GM04504 (cell line): ENCODE data around the gene FAM227B.
A peak's percentile ranks its signal among the peaks of the same experiment; 100 is the strongest.
"Not testable (repeated sequence)": the region's sequence is repeated elsewhere in the genome, so short reads cannot be mapped to it uniquely, and the experiment has no call there.

Source experiments
- DNase-seq: peaks from one replicate; pipeline ENCODE4 v3.0.0-alpha.2; 2012; ENCODE audit warnings: low read depth

FAM227B gene

GRCh38 chr15:49372366-49372765 is 248.3 kb downstream of the FAM227B start:
- DNase-seq = no peak

GRCh38 chr15:49370782-49371181 is 249.8 kb downstream of the FAM227B start:
- no peak for DNase-seq

DNA sequence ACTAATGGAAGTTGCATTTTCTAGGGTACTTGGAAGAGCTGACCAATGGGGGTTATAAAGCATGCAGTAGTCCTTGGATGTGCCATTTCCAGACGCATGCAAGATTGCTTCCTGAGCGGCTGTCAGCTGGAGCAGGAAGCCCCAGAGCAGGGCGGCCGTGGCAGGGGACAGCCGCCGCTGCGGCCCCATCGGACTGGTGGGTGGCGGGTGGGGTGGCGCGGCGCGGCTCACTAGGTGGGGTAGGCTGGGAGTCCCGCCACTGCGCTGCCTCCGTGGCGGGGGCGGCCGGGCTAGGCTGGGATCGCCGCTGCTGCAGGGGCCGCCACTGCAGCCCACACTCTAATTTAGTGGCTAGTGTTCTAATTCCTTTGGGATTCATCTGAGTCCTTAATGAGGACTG is 254.1 kb downstream of the FAM227B start:
- DNase-seq = no peak

DNA sequence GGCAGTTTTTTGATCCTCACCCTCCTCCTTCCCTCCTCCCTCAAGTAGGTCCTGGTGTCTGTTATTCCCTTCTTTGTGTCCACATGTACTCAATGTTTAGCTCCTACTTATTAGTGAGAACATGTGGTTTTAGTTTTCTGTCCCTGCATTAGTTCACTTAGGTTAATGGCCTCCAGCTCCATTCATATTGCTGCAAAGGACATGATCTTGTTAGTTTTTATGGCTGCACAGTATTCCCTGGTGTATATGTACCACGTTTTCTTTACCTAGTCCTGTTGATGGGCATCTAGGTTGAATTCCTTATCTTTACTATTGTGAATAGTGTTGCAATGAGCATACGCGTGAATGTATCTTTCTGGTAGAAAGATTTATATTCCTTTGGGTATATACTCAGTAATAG is 259.2 kb downstream of the FAM227B start:
- DNase-seq = no peak

GRCh38 chr15:49354439-49354838 is 266.2 kb downstream of the FAM227B start:
- DNase-seq = not testable (repeated sequence)

DNA sequence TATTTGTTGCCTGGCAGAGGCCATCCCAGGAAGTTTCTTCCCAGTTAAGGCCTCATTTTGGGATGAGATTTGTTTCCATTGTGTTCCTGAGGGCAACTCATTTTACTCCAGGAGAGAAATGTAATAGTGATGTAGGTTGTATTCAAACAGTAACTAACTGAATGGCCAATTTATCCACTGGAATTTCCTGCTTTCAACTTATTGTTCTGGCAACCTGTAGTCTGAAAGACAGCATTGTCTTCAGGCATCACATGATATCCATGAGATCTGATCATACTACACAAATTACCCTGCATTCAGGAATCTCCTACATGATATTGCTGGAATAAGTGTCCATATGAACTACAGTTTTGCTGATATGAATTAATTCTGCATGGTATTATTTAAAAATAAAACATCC is 277.1 kb downstream of the FAM227B start:
- DNase-seq = no peak

DNA sequence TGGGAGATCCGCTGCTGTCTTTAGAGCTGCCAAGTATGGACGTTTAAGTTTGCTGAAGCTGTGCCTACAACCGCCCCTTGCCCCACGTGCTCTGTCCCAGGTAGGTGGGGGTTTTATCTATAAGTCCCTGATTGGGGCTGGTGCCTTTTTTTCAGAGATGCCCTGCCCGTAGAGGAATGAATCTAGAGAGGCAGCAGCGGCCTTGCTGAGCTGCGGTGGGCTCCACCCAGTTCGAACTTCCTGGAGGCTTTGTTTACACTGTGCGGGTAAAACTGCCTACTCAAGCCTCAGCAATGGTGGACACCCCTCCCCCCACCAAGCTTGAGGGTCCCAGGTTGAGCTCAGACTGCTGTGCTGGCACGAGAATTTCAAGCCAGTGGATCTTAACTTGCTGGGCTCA is 281.0 kb downstream of the FAM227B start:
- DNase-seq = no peak

DNA sequence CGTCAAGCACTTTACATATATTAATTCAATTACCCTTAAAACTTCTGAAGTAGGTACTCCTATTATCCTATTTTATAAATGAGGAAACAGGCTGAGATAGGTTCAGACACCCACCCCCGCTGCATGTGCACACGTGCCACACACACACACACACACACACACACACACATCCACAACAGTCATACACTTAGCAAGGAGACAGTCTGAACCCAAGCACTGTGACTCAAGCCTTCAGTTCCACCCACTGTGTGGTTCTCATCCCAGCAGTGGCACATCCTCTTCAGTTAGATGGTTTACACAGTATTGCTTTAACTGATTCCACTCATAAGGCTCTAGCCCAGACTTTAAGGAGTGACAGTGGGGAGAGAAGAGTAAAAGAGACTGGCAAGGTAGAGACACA is 288.7 kb downstream of the FAM227B start:
- no peak for DNase-seq

DNA sequence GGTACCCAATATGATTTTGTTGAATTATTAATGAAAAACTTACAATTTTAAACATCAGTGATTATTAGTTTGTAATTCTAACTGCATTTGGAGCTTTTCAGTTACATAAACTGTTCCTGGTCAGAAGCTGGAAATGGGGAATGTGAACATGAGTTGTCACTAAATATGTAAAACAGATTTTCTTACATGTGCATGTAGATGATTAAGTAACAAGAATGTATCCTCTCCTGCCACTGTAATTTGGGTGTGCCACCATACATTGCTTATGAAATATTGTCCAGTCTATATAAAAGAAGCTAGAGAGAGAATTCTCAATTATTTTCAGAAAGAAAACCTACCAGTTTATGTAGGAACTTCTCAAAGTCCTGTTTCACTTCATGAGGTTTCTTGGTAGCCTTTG is 289.2 kb downstream of the FAM227B start:
- DNase-seq = no peak

GRCh38 chr15:49330166-49330565 is 290.5 kb downstream of the FAM227B start:
- DNase-seq = peak; percentile 9

DNA sequence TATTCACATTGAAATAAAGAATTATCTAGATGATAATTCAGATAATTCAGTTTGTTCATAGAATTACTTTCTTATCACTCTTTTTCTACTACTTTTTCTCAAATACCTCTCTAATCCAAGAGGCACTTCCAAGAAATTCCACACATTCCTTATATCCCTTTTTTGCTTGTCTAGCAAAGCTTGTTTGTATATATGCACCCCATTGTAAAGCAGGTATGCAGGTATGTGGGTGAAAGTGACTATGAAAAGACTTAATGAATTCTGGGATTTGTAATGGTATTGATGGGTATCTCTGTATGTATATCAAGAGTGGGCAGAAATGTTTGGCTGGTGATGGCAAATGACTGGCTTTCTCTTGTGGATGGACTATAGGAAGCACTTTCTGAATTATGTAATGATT is 291.7 kb downstream of the FAM227B start:
- DNase-seq = no peak

GRCh38 chr15:49327927-49328326 is 292.7 kb downstream of the FAM227B start:
- no peak for DNase-seq

- DNase-seq = no peak
These were observed 297.4 kb downstream of the FAM227B start for GRCh38 chr15:49323207-49323606.

DNA sequence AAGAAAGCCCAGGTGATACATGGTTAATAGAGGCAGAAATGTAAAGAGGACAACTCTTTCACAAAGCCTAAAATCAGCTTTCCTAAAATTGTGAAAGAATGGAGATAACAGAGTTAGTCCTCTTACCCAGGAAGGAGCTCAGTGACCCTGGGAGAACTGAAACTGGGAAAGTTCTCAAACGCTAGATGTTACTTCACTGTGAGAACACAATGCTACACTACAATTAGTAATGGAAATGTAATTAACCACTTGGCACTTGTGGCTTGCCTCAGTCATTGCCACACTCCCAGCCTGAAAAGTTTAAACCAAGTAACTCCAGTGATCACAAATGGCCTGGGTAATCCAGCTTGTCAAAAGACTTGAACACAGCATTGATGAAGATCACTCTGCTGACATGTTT is 300.3 kb downstream of the FAM227B start:
- no peak for DNase-seq

DNA sequence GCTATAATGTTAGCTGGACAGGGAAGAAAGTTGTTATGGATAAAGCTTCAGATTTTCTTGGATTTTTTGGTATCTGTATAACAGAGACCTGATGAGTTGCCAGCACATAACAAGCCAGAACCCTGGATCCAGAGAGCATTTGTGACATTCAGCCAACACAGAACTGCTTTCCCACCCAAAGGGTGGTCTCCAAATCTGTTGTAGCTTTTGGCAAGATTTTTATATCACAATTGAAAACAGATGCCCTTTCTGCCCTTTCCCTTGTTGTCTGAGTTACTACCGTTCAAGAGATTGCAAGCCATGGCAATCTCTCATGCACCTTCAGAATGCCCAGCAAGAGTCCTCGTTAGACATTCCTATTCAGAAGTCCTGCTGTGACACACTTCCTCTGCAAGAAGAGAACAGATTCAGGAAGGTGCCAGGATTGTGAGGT is 305.2 kb downstream of the FAM227B start:
- DNase-seq = no peak

GRCh38 chr15:49314716-49315115 is 305.9 kb downstream of the FAM227B start:
- DNase-seq = no peak

- peak; percentile 61 for DNase-seq
These were observed 307.0 kb downstream of the FAM227B start for GRCh38 chr15:49313650-49314049.

GRCh38 chr15:49309889-49310288 is 310.7 kb downstream of the FAM227B start:
- no peak for DNase-seq

GRCh38 chr15:49308686-49309085 is 311.9 kb downstream of the FAM227B start:
- no peak for DNase-seq

- no peak for DNase-seq
These were observed 314.1 kb downstream of the FAM227B start for GRCh38 chr15:49306551-49306950.

GRCh38 chr15:49303003-49303402 is 317.6 kb downstream of the FAM227B start:
- no peak for DNase-seq

- DNase-seq = no peak
These were observed 319.1 kb downstream of the FAM227B start for GRCh38 chr15:49301562-49301961.

DNA sequence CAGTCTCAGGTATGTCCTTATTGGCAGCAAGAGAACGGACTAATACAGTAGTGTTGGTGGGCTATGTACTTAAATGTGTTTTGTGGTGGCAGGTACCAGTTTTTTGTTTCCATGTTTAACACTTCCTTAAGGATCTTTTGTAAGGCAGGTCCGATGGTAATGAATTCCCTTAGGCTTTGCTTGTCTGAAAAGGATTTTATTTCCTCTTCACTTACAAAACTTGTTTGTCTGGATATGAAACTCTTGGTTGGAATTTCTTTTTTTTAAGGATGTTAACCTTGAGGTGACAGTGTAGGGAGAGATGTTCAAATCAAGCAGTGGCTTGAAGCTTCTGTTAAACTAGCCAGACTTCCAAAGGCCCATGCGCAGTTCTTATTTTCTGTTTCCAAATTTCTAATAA is 319.8 kb downstream of the FAM227B start:
- no peak for DNase-seq

GRCh38 chr15:49297584-49297983 is 323.0 kb downstream of the FAM227B start:
- DNase-seq = no peak

- DNase-seq = no peak
These were observed 324.4 kb downstream of the FAM227B start for GRCh38 chr15:49296258-49296657.
